WERI-Rb-1 (cell line): ENCODE data around the gene TRIM67.

ENCODE experiments used
- DNase-seq: peaks from one replicate; pipeline ENCODE4 v3.0.0-alpha.2; 2020
- H3K27ac ChIP-seq: fragments of 250-450 bp; sonication (Bioruptor Pico); 2 replicates; pipeline ENCODE4 v1.5.1; 2020; ENCODE audit warnings: mild to moderate bottlenecking, moderate library complexity
- H3K27me3 ChIP-seq: fragments of 250-450 bp; sonication (Bioruptor Pico); 2 replicates; pipeline ENCODE4 v1.5.1; 2021; ENCODE audit warnings: mild to moderate bottlenecking, low read depth, moderate library complexity; ENCODE audit not compliant: insufficient read depth, severe bottlenecking
- H3K36me3 ChIP-seq: fragments of 250-450 bp; sonication (Bioruptor Pico); 2 replicates; pipeline ENCODE4 v1.5.1; 2020; ENCODE audit warnings: mild to moderate bottlenecking, moderate library complexity
- H3K4me3 ChIP-seq: 2 replicates; pipeline ENCODE4 v1.5.1; 2011; ENCODE audit warnings: low read depth, mild to moderate bottlenecking, control low read depth, low read length
- H3K9me3 ChIP-seq: fragments of 250-450 bp; sonication (Bioruptor Pico); 2 replicates; pipeline ENCODE4 v1.5.1; 2021; ENCODE audit warnings: mild to moderate bottlenecking, moderate library complexity; ENCODE audit not compliant: severe bottlenecking
- CTCF ChIP-seq: IDR thresholded peaks from 2 replicates; pipeline ENCODE4 v1.5.1; 2011; ENCODE audit warnings: low read depth, mild to moderate bottlenecking, control low read depth, inconsistent platforms, low read length

Gene TRIM67

GRCh38 chr1:231138236-231138635 is 23.6 kb upstream of the TRIM67 start:
- no peaks in the 10 kb centered on the region for H3K27me3 ChIP-seq
- TF ChIP-seq CTCF, result no peak
- no peak for DNase-seq
- H3K27ac ChIP-seq, result no peak overlapping the region
- H3K4me3 ChIP-seq, result no peak overlapping the region
- peaks cover 5% of the 10 kb centered on the region for H3K9me3 ChIP-seq
- no peaks in the 10 kb centered on the region for H3K36me3 ChIP-seq

GRCh38 chr1:231139125-231139649 is 22.7 kb upstream of the TRIM67 start:
- DNase-seq, result no peak
- no peak overlapping the region for H3K4me3 ChIP-seq

GRCh38 chr1:231139659-231140654 is 21.9 kb upstream of the TRIM67 start:
- DNase-seq, result no peak
- Histone ChIP-seq H3K9me3 (peaks cover 5% of the 10 kb centered on the region), H3K36me3 (no peaks in the 10 kb centered on the region), H3K27me3 (no peaks in the 10 kb centered on the region), H3K27ac (no peak overlapping the region), H3K4me3 (no peak overlapping the region)
- TF ChIP-seq CTCF, result no peak

More at GRCh38 chr1:231139125-231139649, 22.7 kb upstream of the TRIM67 start:
- H3K27ac ChIP-seq, result no peak overlapping the region
- TF ChIP-seq CTCF, result no peak
- H3K27me3 ChIP-seq, result no peaks in the 10 kb centered on the region
- no peaks in the 10 kb centered on the region for H3K36me3 ChIP-seq
- H3K9me3 ChIP-seq, result peaks cover 5% of the 10 kb centered on the region

GRCh38 chr1:231144416-231145193 is 17.3 kb upstream of the TRIM67 start:
- Histone ChIP-seq H3K27ac (no peak overlapping the region), H3K4me3 (no peak overlapping the region), H3K9me3 (peaks cover 5% of the 10 kb centered on the region), H3K27me3 (no peaks in the 10 kb centered on the region), H3K36me3 (no peaks in the 10 kb centered on the region)
- TF ChIP-seq CTCF, result no peak
- no peak for DNase-seq

- DNase-seq, result no peak
- H3K36me3 ChIP-seq, result no peaks in the 10 kb centered on the region
- no peaks in the 10 kb centered on the region for H3K27me3 ChIP-seq
- no peak overlapping the region for H3K27ac ChIP-seq
- no peak for TF ChIP-seq CTCF
- H3K4me3 ChIP-seq, result no peak overlapping the region
- peaks cover 10% of the 10 kb centered on the region for H3K9me3 ChIP-seq
These were observed 14.0 kb upstream of the TRIM67 start for GRCh38 chr1:231147896-231148295.
